Mucosa of rectum (tissue), 2 donors: Measurements from ENCODE around the gene SLAIN2.
A peak's percentile ranks its signal among the peaks of the same experiment; 100 is the strongest.
"Not testable (repeated sequence)": the region's sequence is repeated elsewhere in the genome, so short reads cannot be mapped to it uniquely, and the experiment has no call there.

Experiments
- H3K27ac ChIP-seq, 2 donors: one replicate each; pipeline ENCODE4 v1.7.0; 2013; ENCODE audit warnings: inconsistent platforms in 2 of 2, low read depth in 2 of 2, low read length in 2 of 2
- H3K27me3 ChIP-seq, 2 donors: one replicate each; pipeline ENCODE4 v1.7.0; 2013; ENCODE audit warnings: low read length in 2 of 2; ENCODE audit not compliant: control insufficient read depth in 2 of 2, insufficient read depth in 2 of 2
- H3K36me3 ChIP-seq, 2 donors: one replicate each; pipeline ENCODE4 v1.7.0; 2013; ENCODE audit warnings: low read length in 2 of 2; ENCODE audit not compliant: control insufficient read depth in 2 of 2, insufficient read depth in 2 of 2
- H3K4me1 ChIP-seq, 2 donors: one replicate each; pipeline ENCODE4 v1.7.0; 2013; ENCODE audit warnings: low read length in 2 of 2, mild to moderate bottlenecking in 1 of 2; ENCODE audit not compliant: control insufficient read depth in 2 of 2, insufficient read depth in 2 of 2
- H3K4me3 ChIP-seq, 2 donors: one replicate each; pipeline ENCODE4 v1.7.0; 2013; ENCODE audit warnings: low read length in 2 of 2
- H3K9ac ChIP-seq, 2 donors: one replicate each; pipeline ENCODE4 v1.7.0; 2013; ENCODE audit warnings: low read length in 2 of 2, low read depth in 1 of 2, mild to moderate bottlenecking in 1 of 2
- H3K9me3 ChIP-seq, 2 donors: one replicate each; pipeline ENCODE4 v1.7.0; 2013; ENCODE audit warnings: low read length in 2 of 2; ENCODE audit not compliant: control insufficient read depth in 2 of 2
- donor health status: healthy.
- donor health status: Normal muscosa, but diverticular disease.

Gene SLAIN2

DNA sequence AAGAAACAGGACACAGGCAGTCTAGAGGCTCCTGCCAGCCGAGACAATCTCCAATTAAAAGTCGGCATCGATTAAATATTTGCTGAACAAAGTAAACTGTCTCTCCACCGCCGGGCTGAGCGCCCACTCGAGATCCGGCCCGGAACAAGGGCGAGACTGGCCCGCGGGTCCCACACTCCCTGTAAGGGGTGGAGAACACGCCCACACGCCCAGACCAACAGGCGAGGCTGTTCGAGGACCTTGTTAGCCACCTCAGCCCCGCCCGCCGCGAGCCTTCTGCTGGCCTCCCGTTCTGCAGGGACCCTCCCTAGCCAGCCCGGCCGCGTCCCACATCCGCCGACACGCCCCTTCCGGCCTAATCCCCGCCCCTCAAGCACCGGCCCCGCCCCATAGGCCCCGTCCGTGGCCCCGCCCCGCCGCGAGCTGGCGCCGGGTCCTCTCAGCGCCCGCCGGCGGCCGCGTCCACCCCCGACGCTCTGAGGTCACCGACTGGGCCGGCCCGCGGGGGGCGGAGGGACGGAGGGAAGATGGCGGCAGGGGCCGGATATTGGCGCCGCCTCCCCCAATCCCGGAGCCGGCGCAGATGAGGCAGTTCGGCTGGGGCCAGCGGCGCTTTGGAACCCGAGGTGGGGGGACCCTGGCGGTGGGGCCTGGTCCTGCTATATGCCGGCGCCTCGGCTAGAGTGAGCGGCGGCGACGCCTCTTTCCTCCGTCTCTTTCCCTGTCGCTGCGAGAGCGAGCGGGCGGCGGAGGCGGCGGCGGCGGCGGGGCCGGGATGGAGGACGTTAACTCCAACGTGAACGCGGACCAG lies at the start of gene SLAIN2:
TSS of gene SLAIN2 (plus strand) at position 565 of the 811 bp plus-strand sequence. CDS start at position 776, 211 bp downstream.
- H3K4me3 ChIP-seq, result peak within 1 kb of the TSS; percentile 89 to 98
- H3K27ac ChIP-seq, result peak within 1 kb of the TSS; percentile 94 to 95
- no peaks in the 10 kb centered on the region for H3K9me3 ChIP-seq
- H3K4me1 ChIP-seq, result peaks cover 27 to 37% of the 10 kb centered on the region in 2 donors
- H3K27me3 ChIP-seq, result no peaks in the 10 kb centered on the region
- H3K36me3 ChIP-seq, result no peaks in the 10 kb centered on the region
- peak within 1 kb of the TSS; percentile 95 to 96 for H3K9ac ChIP-seq

DNA sequence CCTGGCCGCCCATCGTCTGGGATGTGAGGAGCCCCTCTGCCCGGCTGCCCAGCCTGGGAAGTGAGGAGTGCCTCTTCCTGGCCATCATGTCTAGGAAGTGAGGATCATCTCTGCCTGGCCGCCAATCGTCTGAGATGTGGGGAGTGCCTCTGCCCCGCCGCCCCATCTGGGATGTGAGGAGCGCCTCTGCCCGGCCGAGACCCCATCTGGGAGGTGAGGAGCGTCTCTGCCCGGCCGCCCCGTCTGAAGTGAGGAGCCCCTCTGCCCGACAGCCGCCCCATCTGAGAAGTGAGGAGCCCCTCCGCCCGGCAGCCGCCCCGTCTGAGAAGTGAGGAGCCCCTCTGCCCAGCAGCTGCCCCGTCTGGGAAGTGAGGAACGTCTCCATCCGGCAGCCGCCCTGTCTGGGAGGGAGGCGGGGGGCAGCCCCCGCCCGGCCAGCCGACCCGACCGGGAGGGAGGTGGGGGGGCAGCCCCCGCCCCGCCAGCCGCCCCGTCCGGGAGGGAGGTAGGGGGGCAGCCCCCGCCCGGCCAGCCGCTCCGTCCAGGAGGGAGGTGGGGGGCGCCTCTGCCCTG lies 49.0 kb upstream of the SLAIN2 start:
- H3K4me1 ChIP-seq, H3K27me3 ChIP-seq, H3K36me3 ChIP-seq, H3K4me3 ChIP-seq, H3K9me3 ChIP-seq, H3K27ac ChIP-seq, H3K9ac ChIP-seq: not testable (repeated sequence)

DNA sequence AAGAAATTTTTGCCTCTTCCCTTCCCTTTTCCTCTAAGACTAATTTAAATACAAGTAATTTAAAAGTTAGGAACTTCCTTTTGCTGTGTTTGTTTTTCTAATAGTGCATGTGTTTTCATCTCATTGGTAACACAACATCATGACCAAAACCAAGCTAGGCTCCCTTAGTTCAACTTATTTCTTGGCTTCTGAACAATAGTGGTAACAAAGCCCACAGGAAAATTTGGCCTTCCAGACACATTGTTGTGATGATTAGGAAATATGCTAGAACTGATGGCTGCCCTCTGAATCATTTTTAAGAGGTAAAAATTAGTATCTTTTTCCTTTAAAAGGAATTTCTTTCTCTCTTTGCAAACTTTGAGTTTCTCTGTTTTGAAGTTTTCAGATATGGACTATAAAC lies 46.2 kb upstream of the SLAIN2 start:
- no peak overlapping the region for H3K4me3 ChIP-seq
- H3K36me3 ChIP-seq, result no peaks in the 10 kb centered on the region
- H3K9ac ChIP-seq, result no peak overlapping the region
- H3K27me3 ChIP-seq, result no peaks in the 10 kb centered on the region
- H3K4me1 ChIP-seq, result no peaks in the 10 kb centered on the region
- H3K9me3 ChIP-seq, result no peaks in the 10 kb centered on the region
- H3K27ac ChIP-seq, result no peak overlapping the region

- no peak overlapping the region for H3K9ac ChIP-seq
- H3K27ac ChIP-seq, result no peak overlapping the region
- H3K4me3 ChIP-seq, result no peak overlapping the region
- H3K9me3 ChIP-seq, result no peaks in the 10 kb centered on the region
- H3K36me3 ChIP-seq, result no peaks in the 10 kb centered on the region
- H3K27me3 ChIP-seq, result no peaks in the 10 kb centered on the region
- H3K4me1 ChIP-seq, result no peaks in the 10 kb centered on the region
Observed at GRCh38 chr4:48296365-48296764, 45.0 kb upstream of the SLAIN2 start.

DNA sequence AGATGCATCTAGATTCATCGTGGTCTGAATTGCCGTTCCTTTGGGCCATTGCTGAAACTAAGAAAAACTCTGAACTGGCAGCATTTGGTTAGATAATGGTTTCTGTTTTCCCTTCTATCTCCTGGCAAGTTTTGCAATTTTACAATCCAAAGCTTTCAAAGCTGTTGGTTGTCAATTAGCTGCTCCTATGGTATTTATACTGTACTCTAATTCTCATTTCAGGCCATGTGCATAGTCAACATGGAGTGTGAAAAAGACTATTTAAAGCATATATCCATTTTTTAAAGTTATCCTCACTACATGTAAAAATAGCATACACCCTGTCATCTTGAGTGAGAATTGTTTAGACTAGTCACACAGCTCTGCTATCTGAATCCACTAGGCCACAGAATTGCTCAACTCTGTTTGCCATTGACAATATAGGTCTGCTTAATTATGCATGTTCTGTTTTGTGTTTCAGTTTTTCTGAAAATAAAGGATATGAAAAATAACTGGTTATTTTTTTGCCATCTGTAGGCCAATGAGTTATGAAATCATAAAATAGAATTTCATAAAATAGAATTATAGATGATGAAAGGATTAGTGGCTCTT lies 44.0 kb upstream of the SLAIN2 start:
- no peaks in the 10 kb centered on the region for H3K4me1 ChIP-seq
- H3K9ac ChIP-seq, result no peak overlapping the region
- no peaks in the 10 kb centered on the region for H3K36me3 ChIP-seq
- no peaks in the 10 kb centered on the region for H3K27me3 ChIP-seq
- no peak overlapping the region for H3K27ac ChIP-seq
- H3K9me3 ChIP-seq, result no peaks in the 10 kb centered on the region
- H3K4me3 ChIP-seq, result no peak overlapping the region

DNA sequence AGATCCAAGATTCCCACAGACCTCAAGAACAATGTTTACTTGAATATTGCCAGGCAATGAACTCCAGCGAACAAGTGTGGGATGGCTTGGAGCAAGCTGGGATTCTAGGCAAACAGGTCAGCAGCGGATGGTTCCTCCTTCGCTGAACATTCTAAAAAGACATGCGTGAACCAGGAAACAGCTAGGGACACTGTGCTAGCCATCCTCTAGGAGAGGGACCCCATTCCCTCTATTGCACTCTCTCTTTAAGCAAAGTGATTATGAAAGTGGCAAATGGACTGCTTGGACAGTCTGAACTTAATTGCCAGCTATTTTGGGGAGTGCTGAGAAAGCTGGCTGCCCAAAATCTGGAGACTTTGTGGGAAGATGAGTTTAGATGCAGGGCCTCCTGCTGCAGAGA lies 41.8 kb upstream of the SLAIN2 start:
- no peak overlapping the region for H3K4me3 ChIP-seq
- H3K4me1 ChIP-seq, result no peaks in the 10 kb centered on the region
- no peak overlapping the region for H3K9ac ChIP-seq
- no peaks in the 10 kb centered on the region for H3K9me3 ChIP-seq
- H3K36me3 ChIP-seq, result no peaks in the 10 kb centered on the region
- H3K27ac ChIP-seq, result no peak overlapping the region
- no peaks in the 10 kb centered on the region for H3K27me3 ChIP-seq

DNA sequence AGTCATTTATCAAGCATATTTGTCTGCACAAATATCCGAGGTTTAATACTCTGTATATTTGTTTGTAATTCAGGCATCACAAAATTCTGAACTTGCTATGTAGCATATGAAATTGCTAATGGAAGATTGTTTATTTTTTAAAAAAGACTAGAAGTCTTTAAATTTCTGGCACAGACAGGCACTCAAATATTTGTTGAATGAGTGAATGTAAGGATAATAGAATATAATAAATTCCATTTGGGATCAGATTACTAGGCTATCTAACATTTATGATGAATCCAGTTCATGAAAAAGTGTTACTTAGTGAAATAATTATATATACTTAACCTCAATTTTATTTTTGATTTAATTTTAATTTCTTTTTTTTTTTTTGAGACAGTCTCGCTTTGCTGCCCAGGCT lies 41.3 kb upstream of the SLAIN2 start:
- H3K36me3 ChIP-seq, result no peaks in the 10 kb centered on the region
- H3K27ac ChIP-seq, result no peak overlapping the region
- H3K4me1 ChIP-seq, result no peaks in the 10 kb centered on the region
- no peak overlapping the region for H3K4me3 ChIP-seq
- H3K27me3 ChIP-seq, result no peaks in the 10 kb centered on the region
- no peaks in the 10 kb centered on the region for H3K9me3 ChIP-seq
- H3K9ac ChIP-seq, result no peak overlapping the region

GRCh38 chr4:48305508-48305907 lies 35.8 kb upstream of the SLAIN2 start:
- Histone ChIP-seq H3K27ac (no peak overlapping the region), H3K36me3 (no peaks in the 10 kb centered on the region), H3K4me3 (no peak overlapping the region), H3K9ac (no peak overlapping the region), H3K27me3 (no peaks in the 10 kb centered on the region), H3K9me3 (no peaks in the 10 kb centered on the region), H3K4me1 (no peaks in the 10 kb centered on the region)

DNA sequence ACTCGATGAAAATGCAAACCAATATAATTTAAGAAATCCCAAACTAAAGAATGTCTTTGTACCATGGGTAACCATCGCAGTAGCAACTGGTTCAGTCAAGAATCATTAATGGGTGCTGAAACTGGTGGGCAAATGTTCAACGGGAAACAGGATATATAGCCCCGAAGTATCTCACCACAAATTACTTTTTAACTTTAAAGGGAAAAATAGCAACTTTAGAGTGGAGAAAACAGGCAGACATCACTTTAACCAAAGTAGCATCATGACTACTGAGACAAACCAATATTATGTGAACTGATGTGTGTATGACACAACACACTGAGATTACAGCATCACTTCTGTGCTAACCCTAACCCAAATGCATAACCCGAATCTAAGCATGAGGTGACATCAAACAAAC lies 33.8 kb upstream of the SLAIN2 start:
- Histone ChIP-seq H3K4me1 (no peaks in the 10 kb centered on the region), H3K27ac (no peak overlapping the region), H3K9me3 (no peaks in the 10 kb centered on the region), H3K36me3 (no peaks in the 10 kb centered on the region), H3K27me3 (no peaks in the 10 kb centered on the region), H3K9ac (no peak overlapping the region), H3K4me3 (no peak overlapping the region)

- no peak overlapping the region for H3K4me3 ChIP-seq
- H3K9me3 ChIP-seq, result no peaks in the 10 kb centered on the region
- no peaks in the 10 kb centered on the region for H3K4me1 ChIP-seq
- no peak overlapping the region for H3K9ac ChIP-seq
- no peak overlapping the region for H3K27ac ChIP-seq
- no peaks in the 10 kb centered on the region for H3K27me3 ChIP-seq
- H3K36me3 ChIP-seq, result no peaks in the 10 kb centered on the region
Observed at GRCh38 chr4:48308901-48309300, 32.4 kb upstream of the SLAIN2 start.
